Measurements from ENCODE around the gene TRAF3IP1. TPM values are rescaled to one million over a fixed set of nuclear protein-coding genes. Genes with fewer than 3 reads are reported as not detected.

The TRAF3IP1 gene
- total RNA-seq, 1 experiment from 2014 or later = 18.6 TPM

GRCh38 chr2:238358769-238359168, 38.5 kb downstream of the TRAF3IP1 start:
- no peak overlapping the region for H3K4me3 Mint-ChIP-seq (ENCODE audit: low read depth, unreplicated experiment)
- no TSS peak for BruUV-seq (replicated peaks)
- H3K9me3 Mint-ChIP-seq (ENCODE audit: low read depth, unreplicated experiment) = no peaks in the 10 kb centered on the region
- H3K36me3 Mint-ChIP-seq (ENCODE audit: insufficient read depth, unreplicated experiment) = peaks cover 5% of the 10 kb centered on the region
- intact Hi-C loops (cut with micrococcal nuclease; ENCODE audit: unreplicated experiment) = no loop called here
- no peak for TF ChIP-seq CTCF (IDR thresholded peaks at IDR 0.05; ENCODE audit: unreplicated experiment)
- no peak overlapping the region for H3K27ac Mint-ChIP-seq (ENCODE audit: unreplicated experiment)
- CTCF ChIA-PET = no interaction called here
- no peak for DNase-seq
- H3K27me3 Mint-ChIP-seq (ENCODE audit: unreplicated experiment) = no peaks in the 10 kb centered on the region
- peaks cover 6% of the 10 kb centered on the region for H3K4me1 Mint-ChIP-seq (ENCODE audit: low read depth, unreplicated experiment)

GRCh38 chr2:238359403-238359802, 39.1 kb downstream of the TRAF3IP1 start:
- H3K4me1 Mint-ChIP-seq (ENCODE audit: low read depth, unreplicated experiment) = peaks cover 6% of the 10 kb centered on the region
- H3K27me3 Mint-ChIP-seq (ENCODE audit: unreplicated experiment) = no peaks in the 10 kb centered on the region
- H3K36me3 Mint-ChIP-seq (ENCODE audit: insufficient read depth, unreplicated experiment) = peaks cover 5% of the 10 kb centered on the region
- intact Hi-C loops (cut with micrococcal nuclease; ENCODE audit: unreplicated experiment) = no loop called here
- CTCF ChIA-PET = interaction anchor here (0.6 kb wide), 1 partner anchor 22 kb away, joined by 4 read pairs; no protein-coding TSS in a partner anchor
- TF ChIP-seq CTCF (IDR thresholded peaks at IDR 0.05; ENCODE audit: unreplicated experiment) = no peak
- no peak for DNase-seq
- no peak overlapping the region for H3K27ac Mint-ChIP-seq (ENCODE audit: unreplicated experiment)
- H3K9me3 Mint-ChIP-seq (ENCODE audit: low read depth, unreplicated experiment) = no peaks in the 10 kb centered on the region
- BruUV-seq (replicated peaks) = no TSS peak
- H3K4me3 Mint-ChIP-seq (ENCODE audit: low read depth, unreplicated experiment) = no peak overlapping the region

- no peak for DNase-seq
- CTCF ChIA-PET = interaction anchor here (0.7 to 1.0 kb wide), 2 partner anchors 9 to 13 kb away, joined by 3 read pairs; no protein-coding TSS in a partner anchor
- H3K4me3 Mint-ChIP-seq (ENCODE audit: low read depth, unreplicated experiment) = no peak overlapping the region
- peaks cover 5% of the 10 kb centered on the region for H3K36me3 Mint-ChIP-seq (ENCODE audit: insufficient read depth, unreplicated experiment)
- BruUV-seq (replicated peaks) = no TSS peak
- H3K27ac Mint-ChIP-seq (ENCODE audit: unreplicated experiment) = no peak overlapping the region
- no peak for TF ChIP-seq CTCF (IDR thresholded peaks at IDR 0.05; ENCODE audit: unreplicated experiment)
- H3K27me3 Mint-ChIP-seq (ENCODE audit: unreplicated experiment) = no peaks in the 10 kb centered on the region
- peaks cover 6% of the 10 kb centered on the region for H3K4me1 Mint-ChIP-seq (ENCODE audit: low read depth, unreplicated experiment)
- intact Hi-C loops (cut with micrococcal nuclease; ENCODE audit: unreplicated experiment) = no loop called here
- H3K9me3 Mint-ChIP-seq (ENCODE audit: low read depth, unreplicated experiment) = no peaks in the 10 kb centered on the region
Observed at GRCh38 chr2:238361877-238362276, 41.6 kb downstream of the TRAF3IP1 start.

- H3K36me3 Mint-ChIP-seq (ENCODE audit: insufficient read depth, unreplicated experiment) = peaks cover 5% of the 10 kb centered on the region
- peaks cover under 1% of the 10 kb centered on the region for H3K4me1 Mint-ChIP-seq (ENCODE audit: low read depth, unreplicated experiment)
- no TSS peak for BruUV-seq (replicated peaks)
- no peak for DNase-seq
- no peaks in the 10 kb centered on the region for H3K9me3 Mint-ChIP-seq (ENCODE audit: low read depth, unreplicated experiment)
- no peak for TF ChIP-seq CTCF (IDR thresholded peaks at IDR 0.05; ENCODE audit: unreplicated experiment)
- no peak overlapping the region for H3K4me3 Mint-ChIP-seq (ENCODE audit: low read depth, unreplicated experiment)
- intact Hi-C loops (cut with micrococcal nuclease; ENCODE audit: unreplicated experiment) = no loop called here
- CTCF ChIA-PET = interaction anchor here (0.7 kb wide), 1 partner anchor 14 kb away, joined by 3 read pairs; no protein-coding TSS in a partner anchor
- H3K27me3 Mint-ChIP-seq (ENCODE audit: unreplicated experiment) = no peaks in the 10 kb centered on the region
- no peak overlapping the region for H3K27ac Mint-ChIP-seq (ENCODE audit: unreplicated experiment)
Observed at GRCh38 chr2:238362626-238363025, 42.3 kb downstream of the TRAF3IP1 start.

Data from Calu3 (cell line).